Common myeloid progenitor, CD34-positive (primary cell): ENCODE results near the gene ATG2A.

ENCODE experiments used
- CTCF ChIA-PET: fragments of 350-600 bp; sonication (Branson Sonifier 250); formaldehyde crosslinking; loops from one replicate; lab custom pipeline; 2021; ENCODE audit warnings: antibody characterized with exemption; lab: Charles Lee
- POLR2A ChIA-PET: fragments of 350-600 bp; sonication (Branson Sonifier 250); formaldehyde crosslinking; loops from one replicate; lab custom pipeline; 2021; ENCODE audit warnings: antibody characterized with exemption; lab: Charles Lee
- DNase-seq, 3 donors: peaks; one replicate each; pipeline versions ENCODE4 v3.0.0 to v3.0.0-alpha.2; 2013
- H3K27ac ChIP-seq, 2 experiments: 1 replicate in 1 of 2; 2 replicates in 1 of 2; pipeline ENCODE4 v1.7.0; 2013; ENCODE audit warnings: inconsistent platforms in 2 of 2, low read length in 2 of 2, mild to moderate bottlenecking in 2 of 2, low read depth in 1 of 2, moderate library complexity in 1 of 2; ENCODE audit not compliant: severe bottlenecking in 2 of 2, insufficient read depth in 1 of 2, poor library complexity in 1 of 2
- H3K27me3 ChIP-seq, 5 experiments: replicated peaks in 2 of 5; 1 replicate in 3 of 5; 2 replicates in 2 of 5; pipeline versions ENCODE4 v1.6.1 to v1.7.0; 2013; ENCODE audit warnings: low read length in 4 of 5, mild to moderate bottlenecking in 2 of 5, moderate library complexity in 2 of 5, inconsistent platforms in 1 of 5; ENCODE audit not compliant: insufficient read depth in 5 of 5, control insufficient read depth in 4 of 5
- H3K36me3 ChIP-seq, 4 experiments: 1 replicate in 2 of 4; 2 replicates in 2 of 4; pipeline versions ENCODE4 v1.6.1 to v1.7.0; 2013; ENCODE audit warnings: low read length in 3 of 4, control low read depth in 1 of 4, mild to moderate bottlenecking in 1 of 4; ENCODE audit not compliant: control insufficient read depth in 4 of 4, insufficient read depth in 4 of 4
- H3K4me1 ChIP-seq, 4 experiments: 1 replicate in 3 of 4; 2 replicates in 1 of 4; pipeline versions ENCODE4 v1.6.1 to v1.7.1; 2013; ENCODE audit warnings: low read length in 3 of 4, mild to moderate bottlenecking in 3 of 4, control low read depth in 1 of 4, inconsistent platforms in 1 of 4, moderate library complexity in 1 of 4; ENCODE audit not compliant: control insufficient read depth in 4 of 4, insufficient read depth in 4 of 4; ENCODE audit errors: control extremely low read depth in 1 of 4
- H3K4me3 ChIP-seq, 7 experiments: 1 replicate in 4 of 7; 2 replicates in 3 of 7; pipeline versions ENCODE4 v1.5.1 to v1.7.0; 2013; ENCODE audit warnings: mild to moderate bottlenecking in 7 of 7, low read length in 6 of 7, moderate library complexity in 6 of 7, inconsistent platforms in 2 of 7, low read depth in 2 of 7, control low read depth in 1 of 7; ENCODE audit not compliant: insufficient read depth in 4 of 7, control insufficient read depth in 1 of 7; ENCODE audit errors: extremely low read depth in 1 of 7
- H3K9me3 ChIP-seq, 5 experiments: 1 replicate in 4 of 5; 2 replicates in 1 of 5; pipeline versions ENCODE4 v1.6.1 to v1.7.1; 2013; ENCODE audit warnings: low read length in 4 of 5, mild to moderate bottlenecking in 2 of 5, inconsistent platforms in 1 of 5, low read depth in 1 of 5, moderate library complexity in 1 of 5; ENCODE audit not compliant: control insufficient read depth in 4 of 5, insufficient read depth in 2 of 5; ENCODE audit errors: control extremely low read depth in 1 of 5
- WGBS: methylation state at CpG from one replicate; pipeline ENCODE4 v1.1.5; 2013; ENCODE audit not compliant: insufficient coverage; 5-methylcytosine and 5-hydroxymethylcytosine counted together

ATG2A gene

DNA sequence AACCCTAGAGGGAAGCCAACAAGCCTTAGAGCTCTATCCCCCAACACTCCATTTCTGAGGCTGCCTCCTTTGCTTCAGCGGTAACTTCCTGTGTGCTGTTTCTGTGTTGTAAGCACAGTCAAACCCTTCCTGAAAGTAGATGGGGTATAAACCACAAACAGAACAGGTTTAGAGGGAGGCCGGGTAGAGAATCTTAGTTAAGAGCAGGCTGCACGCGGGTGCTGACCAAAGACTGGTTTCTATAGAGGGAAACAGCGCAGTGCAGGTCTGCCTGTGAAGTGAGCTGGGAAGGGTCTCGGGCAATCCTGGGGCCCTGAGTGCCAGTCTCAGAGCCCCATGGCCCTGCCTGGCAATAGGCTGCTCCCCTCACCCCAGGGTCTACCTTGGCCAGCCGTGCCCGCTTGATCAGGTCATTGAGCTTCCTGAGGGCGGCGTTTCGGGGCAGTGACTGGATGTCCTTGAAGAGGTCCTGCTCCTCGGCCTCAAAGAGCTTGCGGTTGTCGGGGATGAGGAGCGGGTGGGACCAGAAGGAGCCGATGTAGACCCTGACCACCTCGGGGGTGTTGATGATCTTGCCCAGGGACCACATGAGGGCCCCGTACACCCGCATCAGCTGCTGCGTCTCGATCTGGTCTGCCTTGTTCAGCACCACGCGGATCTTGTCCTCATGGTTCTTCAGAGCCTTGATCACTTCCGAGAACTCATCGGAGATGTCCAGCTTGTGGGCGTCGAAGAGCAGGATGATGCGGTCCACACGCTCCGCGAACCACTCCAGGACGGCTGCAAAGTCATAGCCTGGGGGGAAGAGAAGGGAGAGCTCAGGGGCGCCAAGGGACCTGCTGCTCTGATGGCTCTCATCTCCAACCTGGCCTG is 57.2 kb downstream of the ATG2A start:
- H3K27ac ChIP-seq = peak overlapping the region; percentile 46 to 75
- H3K36me3 ChIP-seq = peaks cover 0 to 19% (median 14%) of the 10 kb centered on the region in 4 experiments
- H3K4me3 ChIP-seq = peak overlapping the region in 5 of 7 experiments; percentile 10 to 59 (median 44)
- DNase-seq = peak in 2 of 3 donors; percentile 69 to 78
- WGBS = 81% methylated on average over 31 of the region's 33 CpGs
- H3K27me3 ChIP-seq = no peaks in the 10 kb centered on the region
- peaks cover 13 to 98% (median 78%) of the 10 kb centered on the region in 4 experiments for H3K4me1 ChIP-seq
- POLR2A ChIA-PET = interaction anchor here (0.6 to 1.1 kb wide), 3 partner anchors 8 to 19 kb away, joined by 3 to 5 read pairs (median 4); partner anchors contain the start of gene EHD1
- CTCF ChIA-PET = interaction anchor here (0.8 to 33.3 kb wide), 6 partner anchors 9 to 240 kb away, joined by 3 to 1071 read pairs (median 10); partner anchors contain the start of genes BATF2, CDC42BPG and EHD1
- H3K9me3 ChIP-seq = no peaks in the 10 kb centered on the region

DNA sequence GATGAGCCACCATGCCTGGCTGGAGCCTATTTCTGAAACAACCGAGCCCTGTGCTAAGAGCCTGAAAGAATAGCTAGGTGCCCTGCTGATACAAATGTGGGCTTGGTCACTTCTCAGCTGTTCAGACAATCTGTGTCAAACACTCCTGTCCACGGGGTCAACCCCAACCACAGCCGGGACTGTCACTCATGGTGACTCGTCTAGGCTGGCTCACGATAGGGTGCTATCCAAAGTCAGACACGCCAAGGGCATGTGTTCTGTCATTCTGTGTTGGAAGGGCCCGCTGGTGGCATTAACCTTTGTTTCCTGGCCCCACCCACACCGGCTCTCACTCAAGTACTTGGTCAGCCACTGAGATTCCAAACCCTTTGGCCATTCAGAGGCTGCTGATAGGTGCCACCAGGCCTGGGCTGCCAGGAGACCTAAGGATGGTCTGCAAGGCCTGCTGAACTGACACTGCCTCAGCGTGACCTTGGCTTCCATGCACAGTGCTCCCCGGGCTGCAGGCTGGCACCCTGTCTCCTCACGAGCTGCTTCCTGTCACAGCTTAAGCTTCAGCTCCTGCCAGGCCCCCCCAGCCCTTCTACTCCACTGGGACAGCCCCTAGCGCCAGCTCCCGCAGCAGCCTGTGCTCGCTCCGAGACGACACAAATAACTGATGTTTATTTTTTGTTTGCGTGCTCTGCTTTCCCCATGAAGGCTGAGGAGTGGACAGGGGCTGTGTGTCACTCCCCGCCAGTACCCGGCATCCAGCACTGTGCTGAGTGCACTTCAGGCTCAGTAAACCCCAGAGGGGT is 58.3 kb downstream of the ATG2A start:
- ChIA-PET POLR2A (interaction anchor here (1.1 to 1.7 kb wide), 2 partner anchors 9 to 19 kb away, joined by 4 to 6 read pairs; no protein-coding TSS in a partner anchor), CTCF (interaction anchor here (0.8 to 33.3 kb wide), 5 partner anchors 9 to 241 kb away, joined by 3 to 1071 read pairs (median 13); partner anchors contain the start of genes CDC42BPG and EHD1)
- Histone ChIP-seq H3K27ac (peak overlapping the region in 1 of 2 experiments; percentile 75), H3K4me1 (peaks cover 13 to 98% (median 79%) of the 10 kb centered on the region in 4 experiments), H3K27me3 (no peaks in the 10 kb centered on the region), H3K36me3 (peaks cover 0 to 29% (median 20%) of the 10 kb centered on the region in 4 experiments), H3K4me3 (peak overlapping the region in 3 of 7 experiments; percentile 38 to 59 (median 42)), H3K9me3 (no peaks in the 10 kb centered on the region)
- no peak for DNase-seq
- 57% methylated on average over 14 of the region's 19 CpGs for WGBS

DNA sequence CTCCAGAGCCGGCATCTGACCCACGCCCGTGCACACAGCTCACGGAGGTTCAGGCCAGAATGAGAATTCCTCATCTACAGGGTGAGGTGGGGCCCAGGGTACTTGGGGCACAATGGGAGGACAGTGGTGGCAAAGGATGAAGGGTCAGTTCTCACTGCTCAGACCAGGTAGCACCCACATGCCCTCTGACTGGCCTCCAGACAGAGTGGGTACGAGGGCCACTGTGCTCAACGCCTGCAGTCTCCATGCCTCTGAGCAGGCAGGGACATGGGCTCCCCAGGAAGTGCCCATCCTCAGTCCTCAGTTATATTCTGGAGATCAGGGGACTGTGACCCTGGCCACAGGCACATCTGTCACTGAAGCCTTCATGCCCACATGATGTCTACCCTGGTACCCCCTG is 59.5 kb downstream of the ATG2A start:
- no peak overlapping the region for H3K27ac ChIP-seq
- WGBS = 95% methylated on average over 6 of the region's 6 CpGs
- H3K4me3 ChIP-seq = no peak overlapping the region
- H3K36me3 ChIP-seq = peaks cover 0 to 37% (median 22%) of the 10 kb centered on the region in 4 experiments
- H3K4me1 ChIP-seq = peaks cover 13 to 98% (median 82%) of the 10 kb centered on the region in 4 experiments
- CTCF ChIA-PET = interaction anchor here (0.8 to 33.3 kb wide), 4 partner anchors 7 to 32 kb away, joined by 4 to 1071 read pairs (median 268); partner anchors contain the start of genes CDC42BPG and EHD1
- POLR2A ChIA-PET = interaction anchor here (0.6 to 1.7 kb wide), 3 partner anchors 13 to 33 kb away, joined by 3 to 6 read pairs (median 3); no protein-coding TSS in a partner anchor
- DNase-seq = no peak
- H3K9me3 ChIP-seq = no peaks in the 10 kb centered on the region
- no peaks in the 10 kb centered on the region for H3K27me3 ChIP-seq

DNA sequence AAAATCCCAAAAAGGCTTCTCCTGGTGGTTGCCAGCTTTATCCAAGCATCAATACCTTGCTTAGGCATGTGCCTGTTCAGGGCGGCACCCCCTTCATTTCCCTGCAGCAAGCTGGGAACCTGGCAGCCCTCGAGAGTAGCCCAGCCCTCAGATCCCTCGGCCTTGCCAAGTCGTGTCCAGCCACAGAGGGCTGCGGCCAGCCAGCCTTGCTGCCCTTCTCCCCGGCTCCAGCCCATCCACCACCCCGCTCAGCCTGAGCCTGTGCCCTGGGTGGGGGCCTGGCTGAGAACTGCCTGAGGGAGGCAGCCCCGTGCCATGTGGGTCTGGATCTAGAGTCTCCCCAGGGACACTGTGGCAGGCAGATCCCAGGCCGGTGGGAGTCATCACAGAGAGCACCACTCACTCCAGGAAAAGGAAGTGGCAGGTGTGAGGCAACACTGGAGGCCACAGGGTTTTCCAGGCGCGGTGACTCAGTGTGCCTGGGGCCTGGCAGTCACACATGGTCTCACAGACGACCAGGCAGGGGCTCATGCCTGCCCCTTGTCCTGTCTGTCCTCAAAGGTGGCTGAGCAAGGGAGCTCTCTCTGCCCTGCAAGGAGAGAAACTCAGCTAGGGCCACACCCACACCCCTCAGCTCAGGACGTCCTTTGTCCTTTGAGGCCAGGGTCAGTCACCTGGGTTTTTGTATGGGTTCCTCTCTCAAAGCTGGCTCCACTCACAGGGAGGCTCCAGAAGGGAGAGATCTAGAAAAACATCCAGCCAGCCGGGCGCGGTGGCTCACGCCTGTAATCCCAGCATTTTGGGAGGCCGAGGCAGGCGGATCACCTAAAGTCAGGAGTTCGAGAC is 60.4 kb downstream of the ATG2A start:
- H3K27me3 ChIP-seq = no peaks in the 10 kb centered on the region
- DNase-seq = no peak
- H3K4me3 ChIP-seq = no peak overlapping the region
- H3K9me3 ChIP-seq = no peaks in the 10 kb centered on the region
- peak overlapping the region in 1 of 2 experiments; percentile 61 for H3K27ac ChIP-seq
- WGBS = 79% methylated on average over 15 of the region's 20 CpGs
- peaks cover 0 to 35% (median 22%) of the 10 kb centered on the region in 4 experiments for H3K36me3 ChIP-seq
- CTCF ChIA-PET = interaction anchor here (0.8 to 33.3 kb wide), 4 partner anchors 8 to 33 kb away, joined by 4 to 1071 read pairs (median 137); partner anchors contain the start of gene EHD1
- peaks cover 8 to 98% (median 84%) of the 10 kb centered on the region in 4 experiments for H3K4me1 ChIP-seq
- POLR2A ChIA-PET = interaction anchor here (0.7 to 0.9 kb wide), 2 partner anchors 14 to 22 kb away, joined by 3 to 4 read pairs; partner anchors contain the start of gene EHD1

DNA sequence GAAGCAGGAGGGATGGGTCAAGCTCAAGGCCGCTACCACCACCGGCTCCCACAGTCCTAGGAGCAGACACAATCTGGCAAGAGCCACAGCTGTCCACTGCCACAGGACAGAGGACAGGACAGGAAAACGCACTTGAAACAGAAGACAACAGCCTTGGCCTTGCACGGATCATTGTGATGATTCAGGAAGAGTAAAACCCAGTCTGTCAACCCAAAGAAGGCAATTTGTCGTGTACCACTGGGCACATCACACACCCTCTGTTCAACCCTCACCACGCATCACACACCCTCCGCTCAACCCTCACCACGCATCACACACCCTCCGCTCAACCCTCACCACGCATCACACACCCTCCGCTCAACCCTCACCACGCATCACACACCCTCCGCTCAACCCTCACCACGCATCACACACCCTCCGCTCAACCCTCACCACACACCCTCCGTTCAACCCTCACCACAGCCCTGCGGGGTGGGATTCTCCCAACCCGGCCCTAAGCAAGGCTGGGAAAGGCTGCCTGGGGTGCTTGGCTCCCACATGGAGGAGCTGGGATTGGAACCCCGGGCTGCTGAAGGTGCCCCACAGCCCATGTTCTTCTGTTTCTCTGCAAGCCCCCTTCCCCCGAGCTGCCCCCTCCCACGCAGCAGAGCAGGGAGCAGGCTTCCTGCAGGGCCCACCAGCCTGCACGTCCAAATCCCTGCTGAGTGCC is 61.3 kb downstream of the ATG2A start:
- H3K4me3 ChIP-seq = no peak overlapping the region
- DNase-seq = no peak
- WGBS = 96% methylated on average over 10 of the region's 22 CpGs
- H3K27ac ChIP-seq = peak overlapping the region in 1 of 2 experiments; percentile 2
- CTCF ChIA-PET = interaction anchor here (1.6 to 33.3 kb wide), 4 partner anchors 9 to 141 kb away, joined by 6 to 1071 read pairs (median 138); partner anchors contain the start of genes BATF2 and EHD1
- peaks cover 10 to 99% (median 88%) of the 10 kb centered on the region in 4 experiments for H3K4me1 ChIP-seq
- H3K27me3 ChIP-seq = no peaks in the 10 kb centered on the region
- no peaks in the 10 kb centered on the region for H3K9me3 ChIP-seq
- POLR2A ChIA-PET = no interaction called here
- peaks cover 0 to 35% (median 22%) of the 10 kb centered on the region in 4 experiments for H3K36me3 ChIP-seq
